Activated CD4-positive, alpha-beta T cell treated with anti-CD3 and anti-CD28 coated beads, Interleukin-2, Interleukin-4, amounts not matched to agents 100 ng/mL and 50 ng/mL, durations not matched to agents 16 hours and 8 hours (primary cell): ENCODE measurements around the gene PXDC1.
"Not testable (repeated sequence)": the region's sequence is repeated elsewhere in the genome, so short reads cannot be mapped to it uniquely, and the experiment has no call there.

Experiments used
- DNase-seq: peaks from one replicate; pipeline ENCODE4 v3.0.0-alpha.2; 2020; ENCODE audit warnings: low spot score

The PXDC1 gene

DNA sequence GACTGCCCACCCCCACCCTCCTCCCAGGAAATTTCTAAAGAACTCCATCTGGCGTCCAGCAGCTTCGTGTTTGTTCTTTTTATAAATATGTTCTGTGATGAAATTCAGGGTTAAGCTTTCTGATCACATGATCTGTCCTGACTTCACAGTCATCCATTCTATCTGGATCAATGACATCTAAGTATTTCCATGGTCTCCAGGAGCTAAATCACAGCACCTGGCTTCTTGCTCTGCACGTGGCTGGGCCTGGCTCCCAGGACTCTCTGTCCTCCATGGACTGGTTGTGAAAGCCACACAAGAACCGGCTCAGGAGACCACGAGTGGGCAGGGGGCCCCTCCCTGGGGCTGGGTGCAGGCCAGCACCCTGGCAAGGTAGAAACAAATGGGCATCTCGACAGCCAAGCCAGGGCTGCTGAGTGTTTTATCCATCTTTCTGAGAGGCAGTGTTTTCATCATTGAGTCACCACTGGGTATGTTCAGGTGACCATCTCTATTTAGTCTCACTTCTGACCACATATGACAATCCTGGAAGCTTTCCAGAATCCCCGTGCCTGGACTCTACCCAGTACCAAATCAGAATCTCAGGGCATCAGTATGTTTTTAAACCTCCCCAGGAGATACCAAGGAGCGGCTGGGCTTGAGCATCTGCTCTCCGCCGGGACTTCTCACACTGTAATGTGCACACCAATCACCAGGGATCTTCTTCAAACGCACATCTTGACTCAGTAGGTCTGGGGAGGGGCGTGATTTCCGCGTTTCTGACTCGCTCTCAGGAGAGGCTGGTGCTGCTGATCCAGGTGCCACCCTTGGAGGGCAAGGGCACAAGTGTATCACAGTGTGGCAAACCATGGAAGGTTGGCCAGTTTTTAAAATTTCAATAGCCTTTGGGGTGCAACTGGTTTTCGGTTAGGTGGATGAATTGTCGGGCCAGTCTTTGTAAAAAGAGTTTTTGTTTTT is 31.6 kb upstream of the PXDC1 start:
- DNase-seq: no peak

DNA sequence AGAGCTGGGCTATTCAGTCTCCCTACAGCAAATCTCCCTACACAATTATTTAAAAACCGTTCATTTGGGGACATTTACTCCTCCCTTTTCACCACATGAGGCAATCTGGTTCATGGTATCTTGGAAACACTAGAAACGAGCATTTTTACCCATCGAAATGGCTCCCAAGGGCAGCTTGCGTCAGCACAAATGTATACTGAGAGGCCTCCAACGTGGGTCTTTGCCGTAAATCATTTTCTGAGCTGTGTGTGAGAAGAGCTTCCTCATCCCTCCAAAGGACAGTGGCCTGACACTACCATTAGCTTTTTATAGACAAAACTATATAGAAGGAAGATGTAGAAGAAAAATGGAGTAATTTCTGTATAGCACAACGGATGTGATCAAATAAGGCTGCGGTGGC is 30.0 kb upstream of the PXDC1 start:
- DNase-seq: no peak

DNA sequence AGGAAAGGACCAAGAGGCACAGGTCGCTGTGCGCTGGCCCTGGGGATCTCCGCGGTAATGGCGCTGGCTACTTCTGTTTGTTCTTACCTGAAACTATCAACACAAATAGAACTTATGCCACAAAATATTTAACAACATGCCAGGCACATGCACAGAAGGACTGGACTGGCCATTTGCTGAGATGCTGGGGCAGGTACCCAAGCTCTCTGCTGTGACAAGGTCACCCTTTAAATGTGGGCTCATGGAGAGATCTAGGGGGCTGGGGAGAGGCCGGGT is 28.0 kb upstream of the PXDC1 start:
- no peak for DNase-seq

DNA sequence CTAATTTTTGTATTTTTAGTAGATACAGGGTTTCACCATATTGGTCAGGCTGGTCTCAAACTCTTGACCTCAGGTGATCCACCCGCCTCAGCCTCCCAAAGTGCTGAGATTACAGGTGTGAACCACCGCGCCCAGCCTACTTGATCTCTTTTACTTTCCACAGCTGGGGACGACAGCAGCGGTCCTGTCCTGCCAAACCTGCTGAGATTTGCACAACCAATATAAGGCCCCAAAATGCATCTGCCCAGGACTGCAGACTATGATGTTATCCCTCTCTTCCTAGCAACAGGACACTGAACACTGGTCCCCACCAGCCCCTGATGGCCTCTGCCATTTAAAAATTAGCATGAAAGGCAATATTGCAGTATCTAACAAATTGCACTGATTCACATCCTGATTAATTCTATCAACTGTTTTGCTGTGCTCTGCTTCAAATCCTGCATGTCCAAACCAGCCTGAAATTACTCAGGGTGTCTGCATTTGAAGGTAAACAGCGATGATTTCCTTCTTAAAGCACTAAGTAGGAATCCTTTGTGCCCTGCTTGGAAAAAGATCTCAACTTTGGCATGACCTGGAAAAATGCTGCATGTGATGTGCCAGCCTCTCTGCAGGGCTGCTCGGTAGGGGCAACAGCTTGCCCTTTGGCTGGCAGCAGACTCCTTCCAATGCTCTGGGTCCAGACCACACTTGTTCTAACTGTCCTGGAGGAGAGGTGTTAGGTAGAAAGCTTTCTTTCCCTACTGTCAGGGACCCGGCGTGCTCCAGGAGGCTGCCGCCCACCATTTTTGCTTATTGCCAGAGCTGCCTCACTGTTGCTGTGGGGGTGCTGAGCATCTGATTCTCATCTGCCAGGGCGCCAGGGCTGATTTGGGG is 27.4 kb upstream of the PXDC1 start:
- DNase-seq: no peak

DNA sequence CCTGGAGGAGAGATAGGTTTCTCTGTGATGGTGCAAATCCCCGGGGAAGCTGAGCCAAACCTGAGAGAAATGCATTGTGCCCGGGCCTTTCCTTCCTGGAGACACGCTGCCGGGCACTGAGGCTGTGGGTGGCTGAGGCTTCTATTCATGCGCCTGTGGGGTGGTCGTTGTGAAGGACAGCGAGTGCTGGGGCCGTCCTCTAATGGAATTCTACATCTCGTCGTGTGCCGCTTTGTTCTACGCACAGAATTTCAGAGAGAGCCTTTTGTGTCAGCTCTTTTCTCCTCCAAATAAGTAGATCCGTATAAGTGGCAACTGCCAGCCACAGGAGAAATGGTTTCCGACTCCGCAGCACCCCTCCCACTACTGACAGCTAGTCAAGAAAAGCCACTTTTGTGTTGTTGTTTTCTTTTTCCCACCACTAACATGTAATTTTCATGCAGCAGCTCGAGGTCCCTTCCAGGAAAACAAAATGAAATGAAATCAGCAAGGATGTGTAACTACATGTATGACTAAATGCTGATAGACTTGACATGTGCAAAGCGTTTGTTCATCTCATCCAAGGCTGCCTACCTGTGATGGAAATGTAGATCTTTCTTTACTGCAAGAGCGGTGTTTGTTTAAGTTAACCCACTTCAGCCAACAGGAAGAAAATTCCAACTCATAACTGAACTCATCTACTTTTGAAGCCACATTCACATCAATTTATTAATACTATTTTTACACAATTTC is 26.4 kb upstream of the PXDC1 start:
- DNase-seq: peak; percentile 39

DNA sequence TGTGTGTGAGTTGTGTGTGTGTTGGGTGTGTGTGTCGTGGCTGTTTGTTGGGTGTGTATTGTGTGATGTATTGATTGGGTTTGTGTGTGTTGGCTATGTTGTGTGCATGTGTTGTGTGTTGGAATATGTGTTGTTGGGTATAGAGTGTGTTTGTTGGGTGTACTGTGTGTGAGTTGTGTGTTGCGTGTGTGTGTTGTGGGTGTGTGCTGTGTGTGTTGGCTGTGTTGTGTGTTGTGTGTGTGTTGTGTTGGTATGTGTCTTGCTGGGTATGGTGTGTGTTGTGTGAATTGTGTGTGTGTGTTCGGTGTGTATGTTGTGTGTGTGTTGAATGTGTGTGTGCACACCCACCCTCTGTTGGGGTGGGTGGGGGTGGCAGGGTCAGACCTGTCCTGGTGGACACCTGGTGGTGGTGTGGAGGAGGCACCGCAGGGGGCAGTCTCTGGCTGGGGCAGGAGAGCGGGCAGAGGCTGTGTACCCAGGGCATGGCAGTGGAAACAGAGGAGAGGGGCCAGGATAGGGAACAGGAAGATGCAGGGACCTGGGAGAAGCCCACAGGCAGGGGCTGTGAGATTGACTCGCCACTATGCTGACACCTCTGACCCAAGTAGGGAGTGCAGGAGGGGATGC is 25.5 kb upstream of the PXDC1 start:
- DNase-seq: no peak

DNA sequence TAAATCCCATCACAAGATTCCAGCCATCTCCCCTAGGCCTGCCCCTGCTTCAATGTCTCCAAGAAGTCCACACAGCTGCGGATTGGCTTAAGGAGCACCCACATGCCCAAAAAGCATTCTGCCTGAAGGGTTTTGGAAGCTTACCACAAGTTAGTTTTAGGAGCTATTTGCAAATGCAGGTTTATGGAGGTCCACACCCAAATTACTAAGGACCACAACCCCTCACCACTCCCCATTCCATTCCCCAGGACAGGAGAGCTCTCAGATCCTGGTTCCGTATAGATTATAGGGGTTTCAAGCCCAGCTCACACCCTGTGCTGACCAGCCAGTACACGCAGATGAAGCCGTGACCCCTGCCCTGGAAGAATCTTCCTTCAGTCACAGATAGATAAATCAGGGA is 24.3 kb upstream of the PXDC1 start:
- no peak for DNase-seq

DNA sequence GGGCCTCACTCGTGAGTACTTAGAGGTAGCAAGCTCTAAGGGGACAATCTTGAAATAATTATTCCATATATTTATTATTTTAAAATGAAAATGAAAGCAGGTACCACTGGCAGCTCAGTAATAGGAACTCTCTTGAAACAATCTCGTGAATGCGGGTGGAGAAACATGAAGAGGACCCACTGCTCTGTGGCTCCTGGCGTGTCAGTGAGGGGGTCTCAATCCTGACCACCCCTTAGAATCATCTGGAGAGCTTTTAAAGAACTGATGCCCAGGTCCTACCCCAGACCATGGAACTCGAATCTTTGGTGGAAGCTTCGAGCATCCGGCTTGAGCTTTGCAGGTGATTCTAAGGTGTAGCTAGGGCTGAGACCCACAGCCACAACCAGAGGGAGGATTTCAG is 23.9 kb upstream of the PXDC1 start:
- no peak for DNase-seq

DNA sequence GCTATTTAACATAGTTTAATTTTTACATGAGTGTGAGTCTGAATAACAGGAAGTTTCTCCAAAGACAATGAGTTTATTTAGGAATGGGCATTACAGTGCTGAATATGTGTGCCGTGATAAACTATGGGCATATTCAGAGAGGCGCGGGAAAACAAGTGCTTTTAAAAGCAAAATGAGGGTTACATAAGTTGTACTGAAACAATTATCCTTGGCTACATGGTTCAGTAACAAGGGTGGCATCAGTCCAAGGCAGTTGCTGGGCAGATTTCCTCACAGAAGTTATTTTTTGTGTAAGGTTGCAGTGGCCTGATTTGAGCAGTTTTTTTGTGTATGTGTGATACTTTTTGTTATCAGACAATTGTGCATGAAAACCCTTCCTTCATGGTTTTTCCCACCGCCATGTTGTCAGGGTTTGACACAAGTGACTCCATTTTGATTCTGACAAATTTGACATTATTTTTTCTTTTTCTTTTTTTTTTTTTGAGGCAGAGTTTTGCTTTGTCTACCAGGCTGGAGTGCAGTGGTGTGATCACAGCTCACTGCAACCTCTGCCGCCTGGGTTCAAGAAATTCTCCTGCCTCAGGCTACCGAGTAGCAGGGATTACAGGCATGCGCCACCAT is 22.3 kb upstream of the PXDC1 start:
- no peak for DNase-seq

DNA sequence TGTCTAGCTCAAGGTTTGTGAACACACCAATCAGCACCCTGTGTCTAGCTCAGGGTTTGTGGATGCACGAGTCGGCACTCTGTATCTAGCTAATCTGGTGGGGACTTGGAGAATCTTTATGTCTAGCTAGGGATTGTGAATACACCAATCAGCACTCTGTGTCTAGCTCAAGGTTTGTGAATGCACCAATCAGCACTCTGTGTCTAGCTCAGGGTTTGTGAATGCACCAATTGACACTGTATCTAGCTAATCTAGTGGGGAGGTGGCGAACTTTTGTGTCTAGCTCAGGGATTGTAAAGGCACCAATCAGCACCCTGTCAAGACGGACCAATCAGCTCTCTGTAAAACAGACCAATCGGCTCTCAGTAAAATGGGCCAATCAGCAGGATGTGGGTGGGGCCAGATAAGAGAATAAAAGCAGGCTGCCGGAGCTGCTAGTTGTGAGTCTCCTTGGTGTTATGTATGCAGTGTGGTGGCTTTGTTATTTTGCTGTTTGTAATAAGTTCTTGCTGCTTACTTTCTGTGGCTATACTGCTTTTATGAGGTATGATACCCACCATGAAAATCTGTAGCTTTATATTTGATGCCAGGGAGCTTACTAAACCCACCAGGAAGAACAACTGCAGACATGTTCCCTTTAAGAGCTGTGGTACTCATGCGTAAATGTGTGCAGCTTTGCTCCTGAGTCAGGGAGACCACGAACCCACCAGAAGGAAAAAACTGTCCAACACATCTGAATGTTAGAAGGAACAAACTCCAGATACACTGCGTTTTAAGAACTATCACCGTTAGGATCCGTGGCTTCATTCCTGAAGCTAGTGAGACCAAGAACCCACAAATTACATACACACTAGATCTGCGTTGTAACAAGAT is 20.9 kb upstream of the PXDC1 start:
- not testable (repeated sequence) for DNase-seq

DNA sequence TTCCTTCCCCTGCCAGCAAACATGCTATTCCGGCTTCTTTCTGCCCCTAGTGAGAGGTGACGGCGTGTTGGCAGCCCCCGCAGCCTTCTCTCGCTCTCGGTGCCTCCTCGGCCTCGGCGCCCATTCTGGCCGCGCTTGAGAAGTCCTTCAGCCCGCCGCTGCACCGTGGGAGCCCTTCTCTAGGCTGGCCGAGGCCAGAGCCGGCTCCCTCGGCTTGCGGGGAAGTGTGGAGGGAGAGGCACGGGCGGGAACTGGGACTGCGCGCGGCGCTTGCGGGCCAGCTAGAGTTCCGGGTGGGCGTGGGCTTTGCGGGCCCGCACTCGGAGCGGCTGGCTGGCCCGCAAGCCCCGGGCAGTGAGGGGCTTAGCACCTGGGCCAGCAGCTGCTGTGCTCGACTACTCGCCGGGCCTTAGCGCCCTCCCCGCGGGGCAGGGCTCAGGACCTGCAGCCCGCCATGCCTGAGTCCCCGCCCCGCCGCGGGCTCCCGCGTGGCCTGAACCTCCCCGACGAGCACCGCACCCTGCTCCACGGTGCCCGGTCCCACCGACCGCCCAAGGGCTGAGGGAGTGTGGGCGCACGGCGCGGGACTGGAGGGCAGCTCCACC is 20.0 kb upstream of the PXDC1 start:
- DNase-seq: no peak

DNA sequence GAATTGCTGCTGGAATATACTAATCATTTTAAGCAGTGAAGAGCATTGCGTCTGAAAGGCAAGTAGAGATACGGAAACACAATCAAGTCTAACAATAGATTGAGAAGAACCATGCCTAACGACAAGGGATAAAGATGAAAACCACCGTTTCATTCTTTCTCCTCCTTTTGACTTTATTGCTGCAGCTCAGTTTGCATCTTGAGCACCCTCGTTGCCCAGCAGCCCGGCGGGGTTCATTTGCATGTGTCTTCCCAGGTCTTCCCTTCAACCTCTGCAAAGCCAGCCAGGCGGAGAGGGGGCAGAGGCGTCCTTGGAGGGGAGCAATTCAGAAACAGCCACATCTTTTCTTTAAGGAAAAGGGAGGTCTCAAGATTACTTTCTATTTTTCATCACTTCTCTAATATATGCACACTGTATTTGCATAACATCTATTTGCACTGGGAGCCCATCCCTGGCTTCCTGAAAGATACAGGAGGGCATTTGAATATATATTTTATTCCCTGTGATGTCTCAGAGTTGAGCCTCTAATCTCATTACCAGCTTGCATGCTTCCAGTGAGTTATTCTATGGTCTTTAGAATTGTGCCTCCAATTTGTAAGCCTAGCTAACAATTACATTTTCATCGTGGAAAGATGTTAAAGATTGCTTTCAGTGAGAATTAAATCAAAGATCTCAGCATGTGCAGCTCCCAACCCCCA is 18.7 kb upstream of the PXDC1 start:
- no peak for DNase-seq

DNA sequence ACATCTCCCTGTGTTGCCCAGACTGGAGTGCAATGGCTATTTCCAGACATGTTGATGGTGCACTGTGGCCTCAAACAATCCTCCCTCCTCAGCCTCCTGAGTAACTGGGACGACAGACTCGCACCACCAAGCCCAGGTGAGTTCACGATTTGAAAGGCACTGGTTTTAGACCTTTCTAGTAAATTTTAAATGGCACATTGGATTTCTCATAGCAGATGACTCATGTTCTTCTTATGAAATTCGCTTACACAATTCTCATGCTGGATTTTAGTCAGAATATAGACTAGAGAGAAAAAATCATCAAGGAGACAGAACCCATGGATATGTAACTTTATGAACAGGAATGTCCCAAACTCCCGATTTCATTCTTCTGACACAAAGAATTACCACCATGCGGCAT is 18.1 kb upstream of the PXDC1 start:
- peak; percentile 46 for DNase-seq

DNA sequence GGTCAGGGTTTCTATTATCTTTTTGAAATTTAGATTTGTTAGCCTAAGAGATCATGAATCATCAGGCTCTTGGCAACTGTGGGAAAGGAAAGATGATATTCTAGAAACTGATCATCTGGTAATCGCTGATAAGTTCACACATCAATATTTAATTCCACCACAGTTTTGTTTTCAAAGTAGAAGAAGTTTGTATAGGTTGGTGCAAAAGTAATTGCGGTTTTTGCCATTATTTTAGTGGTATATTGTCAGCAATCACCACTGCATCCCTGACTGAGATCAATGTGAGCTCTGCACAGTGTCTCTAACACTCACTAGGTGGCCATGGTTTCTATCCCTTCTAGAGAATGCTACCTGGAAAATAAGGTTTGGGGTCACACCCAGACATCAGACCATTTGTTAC is 17.0 kb upstream of the PXDC1 start:
- DNase-seq: no peak

DNA sequence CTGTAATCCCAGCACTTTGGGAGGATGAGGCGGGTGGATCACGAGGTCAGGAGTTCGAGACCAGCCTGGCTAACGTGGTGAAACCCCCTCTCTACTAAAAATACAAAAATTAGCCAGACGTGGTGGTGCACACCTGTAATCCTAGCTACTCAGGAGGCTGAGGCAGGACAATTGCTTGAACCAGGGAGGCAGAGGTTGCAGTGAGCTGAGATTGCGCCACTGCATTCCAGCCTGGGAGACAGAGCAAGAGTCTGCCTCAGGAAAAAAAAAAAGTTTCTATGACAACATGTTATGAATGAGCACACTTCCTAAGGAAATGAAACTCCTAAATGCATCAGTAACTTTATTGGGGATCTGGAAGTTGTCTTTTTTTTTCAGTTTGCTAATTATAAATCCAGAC is 16.0 kb upstream of the PXDC1 start:
- DNase-seq: not testable (repeated sequence)

DNA sequence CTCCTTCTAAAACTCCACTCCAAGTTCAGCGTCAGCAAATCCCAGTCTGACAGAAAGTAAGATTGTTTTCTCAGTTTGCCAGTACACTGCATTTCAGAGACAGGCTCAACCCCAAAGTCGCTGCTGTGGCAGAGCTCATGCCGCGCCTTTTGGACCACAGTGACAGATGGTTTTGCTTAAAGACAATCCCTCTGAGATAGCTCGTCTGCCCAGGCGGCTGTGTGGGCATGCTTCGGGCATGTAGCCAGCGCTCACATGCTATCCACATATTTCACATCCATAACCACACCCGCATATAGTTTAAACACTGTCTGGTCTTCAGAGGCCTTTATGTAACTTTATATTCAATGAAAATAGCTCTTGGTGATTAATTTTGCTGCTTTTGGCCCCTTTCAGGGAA is 14.7 kb upstream of the PXDC1 start:
- no peak for DNase-seq

DNA sequence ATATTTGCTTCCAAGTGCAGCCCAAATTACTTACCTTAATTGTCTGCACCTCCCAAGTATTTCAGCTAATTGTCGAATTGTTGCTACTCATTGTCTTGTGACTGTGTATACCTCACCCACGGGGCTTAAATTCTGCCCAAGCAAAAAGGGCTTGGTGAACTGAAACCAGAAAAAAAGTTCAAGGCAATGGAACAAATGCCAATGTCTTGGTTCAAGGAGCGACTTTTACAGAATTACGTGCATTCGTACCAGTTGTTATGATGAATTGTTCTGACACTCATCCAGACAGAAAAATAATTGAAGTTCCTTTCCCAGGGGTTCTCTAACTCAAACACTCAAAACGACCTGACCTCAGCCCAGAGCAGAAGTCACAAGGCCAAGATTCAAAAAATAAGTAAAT is 13.9 kb upstream of the PXDC1 start:
- DNase-seq: no peak

DNA sequence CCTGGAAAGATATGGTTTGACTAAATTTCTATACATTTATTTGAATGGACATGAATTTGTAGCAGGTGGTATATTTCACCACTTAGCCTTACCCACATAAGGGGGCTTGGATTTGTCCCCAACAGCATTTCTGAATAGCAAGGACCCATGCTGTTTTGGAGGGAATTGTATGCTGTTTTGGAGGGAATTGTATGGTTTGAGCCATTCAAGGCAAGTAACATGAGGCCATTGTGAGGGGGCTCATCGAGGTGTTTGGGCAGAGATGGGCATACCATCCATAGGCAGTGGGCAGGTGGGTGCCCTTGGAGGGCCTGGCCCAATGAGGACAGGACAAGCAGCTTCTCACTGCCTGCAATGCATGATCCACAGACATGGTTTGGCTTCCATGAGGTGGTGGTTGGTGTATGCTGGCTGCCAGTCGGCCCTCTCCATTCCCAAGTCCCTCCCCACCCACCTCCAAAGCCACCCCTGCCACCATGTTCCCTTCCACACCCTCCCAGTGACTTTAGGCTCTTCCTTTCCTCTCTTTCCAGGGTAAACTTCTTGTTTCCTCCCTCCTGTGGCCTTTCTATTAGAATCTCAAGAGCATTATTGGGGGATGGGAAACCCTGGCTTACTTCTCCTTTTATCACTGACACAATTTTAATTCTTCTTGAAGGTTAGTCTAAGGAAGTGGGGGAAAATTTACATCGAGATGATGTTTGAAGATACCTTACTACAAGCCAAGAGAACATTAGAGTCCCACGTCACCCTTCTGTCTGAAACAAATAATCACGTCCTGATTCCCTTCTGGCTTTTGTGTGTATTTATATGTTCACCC is 13.2 kb upstream of the PXDC1 start:
- no peak for DNase-seq

DNA sequence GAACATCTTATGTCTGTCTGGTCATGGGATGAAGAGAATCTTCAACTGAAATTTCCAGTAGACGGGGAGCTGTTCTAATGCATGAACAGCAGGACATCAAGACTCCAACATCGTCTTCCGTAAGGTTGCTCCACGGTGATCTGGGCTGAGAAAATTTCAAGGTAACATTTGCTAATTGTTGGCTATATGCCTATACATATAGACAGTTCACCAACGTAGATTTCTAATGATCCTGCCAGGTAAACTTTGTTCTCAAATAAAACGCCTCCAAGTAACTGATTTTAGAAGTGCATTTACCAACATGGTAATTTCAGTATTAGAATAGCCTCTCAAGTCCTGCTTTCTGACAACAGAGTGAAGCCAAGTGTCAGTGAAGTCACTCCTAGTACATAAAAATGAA is 11.3 kb upstream of the PXDC1 start:
- no peak for DNase-seq
